ENCODE measurements around the gene CRACR2B.

Gene CRACR2B

GRCh38 chr11:791658-792534 lies 35.8 kb upstream of the CRACR2B start:
- no peak overlapping the region for H3K27ac Mint-ChIP-seq
- ATAC-seq = no peak
- H3K4me3 Mint-ChIP-seq = no peak overlapping the region
- H3K36me3 Mint-ChIP-seq = peaks cover 36% of the 10 kb centered on the region
- DNase-seq (ENCODE audit: low spot score in 2 of 2) = no peak
- H3K9me3 Mint-ChIP-seq = no peaks in the 10 kb centered on the region
- peaks cover 12% of the 10 kb centered on the region for H3K4me1 Mint-ChIP-seq

- no peak overlapping the region for H3K4me3 Mint-ChIP-seq
- H3K9me3 Mint-ChIP-seq = no peaks in the 10 kb centered on the region
- ATAC-seq (no peak), DNase-seq (ENCODE audit: low spot score in 2 of 2) (no peak)
- H3K27ac Mint-ChIP-seq = no peak overlapping the region
- peaks cover 18% of the 10 kb centered on the region for H3K4me1 Mint-ChIP-seq
- H3K36me3 Mint-ChIP-seq = peaks cover 42% of the 10 kb centered on the region
Measured at GRCh38 chr11:792535-792821, 35.2 kb upstream of the CRACR2B start.

GRCh38 chr11:792873-793272 lies 34.8 kb upstream of the CRACR2B start:
- H3K9me3 Mint-ChIP-seq = no peaks in the 10 kb centered on the region
- H3K4me3 Mint-ChIP-seq = no peak overlapping the region
- no peak for ATAC-seq

GRCh38 chr11:793556-793955 lies 34.2 kb upstream of the CRACR2B start:
- Mint-ChIP-seq H3K4me3 (peak overlapping the region; percentile 86), H3K27ac (no peak overlapping the region), H3K9me3 (no peaks in the 10 kb centered on the region), H3K36me3 (peaks cover 36% of the 10 kb centered on the region), H3K4me1 (peaks cover 18% of the 10 kb centered on the region)
- ATAC-seq (no peak), DNase-seq (ENCODE audit: low spot score in 2 of 2) (no peak)

More at GRCh38 chr11:792873-793272, 34.8 kb upstream of the CRACR2B start:
- Mint-ChIP-seq H3K36me3 (peaks cover 38% of the 10 kb centered on the region), H3K4me1 (peaks cover 18% of the 10 kb centered on the region), H3K27ac (no peak overlapping the region)
- DNase-seq (ENCODE audit: low spot score in 2 of 2) = no peak

- Mint-ChIP-seq H3K27ac (no peak overlapping the region), H3K4me1 (peaks cover 18% of the 10 kb centered on the region), H3K9me3 (no peaks in the 10 kb centered on the region), H3K36me3 (peaks cover 36% of the 10 kb centered on the region), H3K4me3 (peak overlapping the region; percentile 86)
- ATAC-seq (no peak), DNase-seq (ENCODE audit: low spot score in 2 of 2) (no peak)
Measured at GRCh38 chr11:794013-794765, 33.5 kb upstream of the CRACR2B start.

- H3K4me1 Mint-ChIP-seq = peaks cover 18% of the 10 kb centered on the region
- H3K27ac Mint-ChIP-seq = peak overlapping the region; percentile 86
- ATAC-seq (no peak), DNase-seq (ENCODE audit: low spot score in 2 of 2) (no peak)
- no peaks in the 10 kb centered on the region for H3K9me3 Mint-ChIP-seq
- peaks cover 36% of the 10 kb centered on the region for H3K36me3 Mint-ChIP-seq
- peak overlapping the region; percentile 86 for H3K4me3 Mint-ChIP-seq
Measured at GRCh38 chr11:794766-795633, 32.7 kb upstream of the CRACR2B start.

- peak overlapping the region; percentile 86 for H3K27ac Mint-ChIP-seq
- DNase-seq (ENCODE audit: low spot score in 2 of 2) (peak; percentile 54 to 84), ATAC-seq (peak; percentile 83)
- peak overlapping the region; percentile 86 for H3K4me3 Mint-ChIP-seq
- H3K4me1 Mint-ChIP-seq = peaks cover 18% of the 10 kb centered on the region
- peaks cover 30% of the 10 kb centered on the region for H3K36me3 Mint-ChIP-seq
- no peaks in the 10 kb centered on the region for H3K9me3 Mint-ChIP-seq
Measured at GRCh38 chr11:795634-796564, 31.8 kb upstream of the CRACR2B start.

GRCh38 chr11:796565-797295 lies 31.0 kb upstream of the CRACR2B start:
- no peaks in the 10 kb centered on the region for H3K9me3 Mint-ChIP-seq
- H3K4me3 Mint-ChIP-seq = peak overlapping the region; percentile 86
- no peak for DNase-seq (ENCODE audit: low spot score in 2 of 2)
- peaks cover 30% of the 10 kb centered on the region for H3K36me3 Mint-ChIP-seq
- no peak for ATAC-seq
- H3K27ac Mint-ChIP-seq = peak overlapping the region; percentile 86
- peaks cover 18% of the 10 kb centered on the region for H3K4me1 Mint-ChIP-seq

GRCh38 chr11:797296-798092 lies 30.2 kb upstream of the CRACR2B start:
- Mint-ChIP-seq H3K4me3 (peak overlapping the region; percentile 86), H3K4me1 (peaks cover 18% of the 10 kb centered on the region), H3K9me3 (no peaks in the 10 kb centered on the region), H3K27ac (peak overlapping the region; percentile 80), H3K36me3 (peaks cover 23% of the 10 kb centered on the region)
- ATAC-seq (peak; percentile 66), DNase-seq (ENCODE audit: low spot score in 2 of 2) (peak; percentile 56 to 90)

GRCh38 chr11:798093-798713 lies 29.5 kb upstream of the CRACR2B start, which contains the start of gene SLC25A22:
TSS of gene SLC25A22 (minus strand) at chr11:798281. CDS start at chr11:795006, 3,275 bp downstream.
- DNase-seq (ENCODE audit: low spot score in 2 of 2) = peak; percentile 94 to 96
- peak; percentile 70 for ATAC-seq
- Mint-ChIP-seq H3K36me3 (peaks cover 23% of the 10 kb centered on the region), H3K4me3 (peak within 1 kb of the TSS; percentile 86), H3K27ac (peak within 1 kb of the TSS; percentile 80), H3K4me1 (peaks cover 18% of the 10 kb centered on the region), H3K9me3 (no peaks in the 10 kb centered on the region)

GRCh38 chr11:799641-800316 lies 27.9 kb upstream of the CRACR2B start:
- ATAC-seq (no peak), DNase-seq (ENCODE audit: low spot score in 2 of 2) (no peak)
- H3K36me3 Mint-ChIP-seq = peaks cover 8% of the 10 kb centered on the region
- no peak overlapping the region for H3K27ac Mint-ChIP-seq
- H3K4me1 Mint-ChIP-seq = peaks cover 24% of the 10 kb centered on the region
- no peak overlapping the region for H3K4me3 Mint-ChIP-seq
- H3K9me3 Mint-ChIP-seq = no peaks in the 10 kb centered on the region

GRCh38 chr11:800473-800872 lies 27.2 kb upstream of the CRACR2B start:
- Mint-ChIP-seq H3K36me3 (peaks cover 8% of the 10 kb centered on the region), H3K27ac (no peak overlapping the region), H3K4me3 (no peak overlapping the region), H3K4me1 (peaks cover 24% of the 10 kb centered on the region), H3K9me3 (no peaks in the 10 kb centered on the region)
- ATAC-seq (no peak), DNase-seq (ENCODE audit: low spot score in 2 of 2) (no peak)
